Nephron (organoid): ENCODE measurements around the gene DCAF7.

ENCODE experiments used
- H3K27ac Mint-ChIP-seq, 3 experiments: 2 replicates each; pipeline ENCODE4 v1.8.0; 2020; ENCODE audit warnings: mixed read lengths in 3 of 3, mild to moderate bottlenecking in 2 of 3, moderate library complexity in 1 of 3
- H3K27me3 Mint-ChIP-seq: 2 replicates; pipeline ENCODE4 v1.8.0; 2021; ENCODE audit warnings: low read depth, mild to moderate bottlenecking, moderate library complexity, mixed read lengths
- H3K36me3 Mint-ChIP-seq: 2 replicates; pipeline ENCODE4 v1.8.0; 2020; ENCODE audit warnings: low read depth, mixed read lengths
- H3K4me1 Mint-ChIP-seq: 2 replicates; pipeline ENCODE4 v1.8.0; 2020; ENCODE audit warnings: mixed read lengths
- H3K4me3 Mint-ChIP-seq, 3 experiments: 2 replicates each; pipeline ENCODE4 v1.8.0; 2020; ENCODE audit warnings: mild to moderate bottlenecking in 3 of 3, mixed read lengths in 3 of 3, moderate library complexity in 2 of 3
- H3K9me3 Mint-ChIP-seq: 2 replicates; pipeline ENCODE4 v1.8.0; 2020; ENCODE audit warnings: mixed read lengths
- CTCF ChIP-seq, 3 experiments: fragments of 200-600 bp; sonication (generic); IDR thresholded peaks; one replicate each; pipeline ENCODE4 v1.5.0; 2021; ENCODE audit warnings: antibody characterized with exemption in 3 of 3; ENCODE audit not compliant: unreplicated experiment in 3 of 3

The DCAF7 gene

GRCh38 chr17:63534816-63535455, 15.3 kb upstream of the DCAF7 start:
- Mint-ChIP-seq H3K27ac (no peak overlapping the region), H3K27me3 (peaks cover 24% of the 10 kb centered on the region), H3K9me3 (no peaks in the 10 kb centered on the region), H3K4me1 (no peaks in the 10 kb centered on the region), H3K36me3 (no peaks in the 10 kb centered on the region), H3K4me3 (no peak overlapping the region)
- no peak for TF ChIP-seq CTCF (IDR thresholded peaks at IDR 0.05; ENCODE audit: unreplicated experiment in 3 of 3)

- no peak overlapping the region for H3K4me3 Mint-ChIP-seq
- H3K4me1 Mint-ChIP-seq = no peaks in the 10 kb centered on the region
- no peak overlapping the region for H3K27ac Mint-ChIP-seq
- peaks cover 28% of the 10 kb centered on the region for H3K27me3 Mint-ChIP-seq
- no peaks in the 10 kb centered on the region for H3K36me3 Mint-ChIP-seq
- TF ChIP-seq CTCF (IDR thresholded peaks at IDR 0.05; ENCODE audit: unreplicated experiment in 3 of 3) = no peak
- no peaks in the 10 kb centered on the region for H3K9me3 Mint-ChIP-seq
These were observed 14.6 kb upstream of the DCAF7 start for GRCh38 chr17:63535640-63536039.

- H3K4me1 Mint-ChIP-seq = no peaks in the 10 kb centered on the region
- no peaks in the 10 kb centered on the region for H3K36me3 Mint-ChIP-seq
- no peak overlapping the region for H3K27ac Mint-ChIP-seq
- H3K27me3 Mint-ChIP-seq = peaks cover 30% of the 10 kb centered on the region
- TF ChIP-seq CTCF (IDR thresholded peaks at IDR 0.05; ENCODE audit: unreplicated experiment in 3 of 3) = no peak
- no peaks in the 10 kb centered on the region for H3K9me3 Mint-ChIP-seq
- H3K4me3 Mint-ChIP-seq = no peak overlapping the region
These were observed 13.3 kb upstream of the DCAF7 start for GRCh38 chr17:63537001-63537400.

DNA sequence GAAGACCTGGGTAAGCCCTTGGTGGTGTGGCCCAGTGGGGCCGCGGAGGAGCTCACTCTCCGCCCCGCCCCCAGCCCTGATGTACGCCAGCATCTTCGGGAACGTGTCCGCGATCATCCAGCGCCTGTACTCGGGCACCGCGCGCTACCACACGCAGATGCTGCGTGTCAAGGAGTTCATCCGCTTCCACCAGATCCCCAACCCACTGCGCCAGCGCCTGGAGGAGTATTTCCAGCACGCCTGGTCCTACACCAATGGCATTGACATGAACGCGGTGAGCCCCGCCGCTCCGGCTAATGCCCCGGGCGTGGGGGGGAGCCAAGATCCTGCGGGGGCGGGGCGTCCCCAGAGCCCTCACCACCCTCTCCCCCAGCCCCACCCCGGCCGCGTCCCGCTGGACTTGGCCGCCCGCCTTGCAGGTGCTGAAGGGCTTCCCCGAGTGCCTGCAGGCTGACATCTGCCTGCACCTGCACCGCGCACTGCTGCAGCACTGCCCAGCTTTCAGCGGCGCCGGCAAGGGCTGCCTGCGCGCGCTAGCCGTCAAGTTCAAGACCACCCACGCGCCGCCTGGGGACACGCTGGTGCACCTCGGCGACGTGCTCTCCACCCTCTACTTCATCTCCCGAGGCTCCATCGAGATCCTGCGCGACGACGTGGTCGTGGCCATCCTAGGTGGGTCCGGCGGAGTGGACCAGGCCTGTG, 12.1 kb upstream of the DCAF7 start:
- no peak overlapping the region for H3K4me3 Mint-ChIP-seq
- peaks cover 30% of the 10 kb centered on the region for H3K27me3 Mint-ChIP-seq
- H3K4me1 Mint-ChIP-seq = no peaks in the 10 kb centered on the region
- TF ChIP-seq CTCF (IDR thresholded peaks at IDR 0.05; ENCODE audit: unreplicated experiment in 3 of 3) = no peak
- H3K36me3 Mint-ChIP-seq = no peaks in the 10 kb centered on the region
- H3K27ac Mint-ChIP-seq = no peak overlapping the region
- H3K9me3 Mint-ChIP-seq = no peaks in the 10 kb centered on the region

DNA sequence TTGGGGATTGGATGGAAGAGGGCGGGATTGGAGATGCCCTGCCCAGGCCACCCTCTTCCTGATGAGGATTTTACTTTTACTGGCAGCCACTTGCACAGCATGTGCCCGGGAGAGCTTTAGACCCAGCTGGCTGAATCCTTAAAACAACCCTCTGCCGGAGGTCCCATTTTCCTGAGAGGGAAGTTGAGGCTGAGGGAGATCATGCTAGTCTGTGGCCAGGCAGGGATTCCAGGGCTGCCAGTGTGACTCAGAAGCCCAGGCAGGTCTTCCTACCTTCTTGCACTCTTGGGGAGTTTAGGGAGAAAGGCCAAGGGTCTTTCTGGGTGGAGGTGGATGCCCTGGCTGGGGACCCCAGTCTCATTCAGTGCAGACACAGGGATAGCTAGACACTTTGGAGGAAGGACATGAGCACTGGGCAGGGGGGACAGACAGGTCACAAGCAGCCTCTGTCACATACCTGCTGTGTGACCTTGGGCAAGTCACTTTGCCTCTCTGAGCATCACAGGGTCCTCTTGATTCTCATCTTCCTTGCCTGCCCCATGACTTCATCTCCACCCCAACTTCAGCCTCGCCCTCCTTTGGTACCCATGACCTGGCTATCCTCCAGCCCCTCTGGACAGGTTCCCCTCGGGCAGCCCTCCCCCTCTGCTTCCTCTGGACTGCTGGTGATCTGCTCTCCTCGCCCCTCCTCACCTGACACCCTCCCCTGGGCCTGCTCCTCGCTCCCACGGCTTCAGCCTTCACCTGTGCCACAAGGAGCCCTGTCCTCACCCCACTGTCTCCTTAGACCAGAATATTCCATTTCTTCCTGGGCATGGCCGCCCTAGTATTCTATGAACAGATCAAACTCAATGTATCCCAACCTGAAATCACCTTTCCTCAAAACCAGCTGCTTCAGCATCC, 11.3 kb upstream of the DCAF7 start:
- H3K4me1 Mint-ChIP-seq = no peaks in the 10 kb centered on the region
- peaks cover 30% of the 10 kb centered on the region for H3K27me3 Mint-ChIP-seq
- H3K36me3 Mint-ChIP-seq = no peaks in the 10 kb centered on the region
- H3K9me3 Mint-ChIP-seq = no peaks in the 10 kb centered on the region
- no peak overlapping the region for H3K27ac Mint-ChIP-seq
- no peak for TF ChIP-seq CTCF (IDR thresholded peaks at IDR 0.05; ENCODE audit: unreplicated experiment in 3 of 3)
- no peak overlapping the region for H3K4me3 Mint-ChIP-seq
